Ureter (tissue), 1 donor: ENCODE measurements around the gene RC3H2. TPM values are rescaled to one million over a fixed set of nuclear protein-coding genes. Genes with fewer than 3 reads are reported as not detected.

Experiments used
- DNase-seq: peaks from one replicate; pipeline ENCODE4 v3.0.0-alpha.2; 2020; ENCODE audit warnings: low spot score
- total RNA-seq: library from RNA; stranded (reverse); gene quantifications from one replicate; pipeline ENCODE4 v1.2.4, GENCODE V29; 2023
- donor health status: DM: yes; HTN: yes; CAD: no.

RC3H2 gene
- total RNA-seq, 1 donor from 2014 or later: 48.1 TPM

DNA sequence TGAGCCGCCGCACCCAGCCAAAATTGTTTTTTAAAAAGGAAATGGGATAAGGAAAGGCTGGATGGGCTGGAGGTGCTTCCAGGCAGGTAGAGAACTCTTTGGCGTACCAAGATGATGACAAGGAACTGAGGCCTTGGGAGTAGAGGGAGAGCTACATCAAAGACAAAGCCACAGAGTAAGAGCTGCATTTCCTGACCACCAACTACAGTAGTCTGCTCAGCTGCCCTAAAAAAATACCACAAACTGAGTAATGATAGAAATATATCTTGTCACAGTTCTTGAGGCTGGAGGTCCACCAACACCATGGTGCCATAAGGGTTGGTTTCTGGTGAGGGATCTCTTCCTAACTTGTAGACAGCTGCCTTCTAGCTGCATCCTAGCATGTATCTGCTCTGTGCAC, 97.0 kb downstream of the RC3H2 start:
- no peak for DNase-seq

DNA sequence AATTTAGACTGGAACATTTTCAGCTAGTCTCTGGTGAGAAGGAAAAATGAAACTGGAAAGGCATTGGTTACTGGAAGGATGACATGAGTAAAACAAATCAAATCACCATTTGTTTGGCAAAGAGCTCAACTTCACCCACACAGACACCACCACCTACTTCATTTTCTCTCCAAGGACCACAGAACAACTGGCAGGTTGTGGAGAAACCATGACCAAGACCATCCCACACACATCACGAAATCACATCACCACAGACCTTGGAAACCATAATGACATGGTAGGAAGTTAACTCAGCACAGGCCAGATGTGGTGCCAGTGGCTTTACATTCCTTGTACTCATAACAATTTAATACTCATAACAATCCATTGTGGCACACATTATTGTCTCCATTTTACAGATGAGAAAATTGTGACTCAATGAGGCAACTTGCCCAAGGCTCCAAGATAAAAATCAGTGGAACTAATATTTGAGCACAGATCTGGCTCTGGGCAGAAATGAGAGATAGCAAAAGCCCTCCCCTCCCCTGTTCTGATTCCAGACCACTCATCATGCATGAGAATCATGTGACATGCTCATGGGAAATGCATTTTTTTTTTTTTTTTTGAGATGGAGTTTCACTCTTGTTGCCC, 97.8 kb downstream of the RC3H2 start:
- no peak for DNase-seq

DNA sequence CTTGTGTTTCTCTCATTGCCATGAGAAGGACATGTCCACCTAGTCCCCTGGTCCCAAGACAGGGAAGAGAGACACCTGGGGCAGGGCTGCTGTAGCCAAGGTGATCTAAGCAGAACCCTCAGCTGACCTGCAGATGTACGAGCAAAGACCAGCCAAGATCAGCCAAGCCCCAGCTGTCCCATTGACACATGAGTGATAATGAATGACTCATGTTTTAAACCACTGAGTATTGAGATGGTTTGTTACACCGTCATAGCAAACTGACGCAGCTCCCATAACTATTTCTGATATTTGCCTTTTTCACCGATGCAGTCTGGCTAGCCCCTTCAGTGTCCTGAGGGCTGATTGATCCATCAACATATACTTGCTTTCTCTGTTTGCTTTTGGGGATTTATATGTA, 98.5 kb downstream of the RC3H2 start:
- DNase-seq: no peak

DNA sequence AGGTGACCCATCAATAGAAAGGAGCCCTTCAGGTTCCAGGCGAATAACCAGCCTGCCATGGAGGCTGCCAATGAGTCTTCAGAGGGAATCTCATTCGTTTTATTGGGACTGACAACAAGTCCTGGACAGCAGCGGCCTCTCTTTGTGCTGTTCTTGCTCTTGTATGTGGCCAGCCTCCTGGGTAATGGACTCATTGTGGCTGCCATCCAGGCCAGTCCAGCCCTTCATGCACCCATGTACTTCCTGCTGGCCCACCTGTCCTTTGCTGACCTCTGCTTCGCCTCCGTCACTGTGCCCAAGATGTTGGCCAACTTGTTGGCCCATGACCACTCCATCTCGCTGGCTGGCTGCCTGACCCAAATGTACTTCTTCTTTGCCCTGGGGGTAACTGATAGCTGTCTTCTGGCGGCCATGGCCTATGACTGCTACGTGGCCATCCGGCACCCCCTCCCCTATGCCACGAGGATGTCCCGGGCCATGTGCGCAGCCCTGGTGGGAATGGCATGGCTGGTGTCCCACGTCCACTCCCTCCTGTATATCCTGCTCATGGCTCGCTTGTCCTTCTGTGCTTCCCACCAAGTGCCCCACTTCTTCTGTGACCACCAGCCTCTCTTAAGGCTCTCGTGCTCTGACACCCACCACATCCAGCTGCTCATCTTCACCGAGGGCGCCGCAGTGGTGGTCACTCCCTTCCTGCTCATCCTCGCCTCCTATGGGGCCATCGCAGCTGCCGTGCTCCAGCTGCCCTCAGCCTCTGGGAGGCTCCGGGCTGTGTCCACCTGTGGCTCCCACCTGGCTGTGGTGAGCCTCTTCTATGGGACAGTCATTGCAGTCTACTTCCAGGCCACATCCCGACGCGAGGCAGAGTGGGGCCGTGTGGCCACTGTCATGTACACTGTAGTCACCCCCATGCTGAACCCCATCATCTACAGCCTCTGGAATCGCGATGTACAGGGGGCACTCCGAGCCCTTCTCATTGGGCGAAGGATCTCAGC, 104.8 kb downstream of the RC3H2 start, which contains the start of gene OR1K1:
Gene OR1K1 (plus strand): TSS at position 58 of the 995 bp plus-strand sequence. CDS start 0 bp downstream, at position 58.
- no peak for DNase-seq

DNA sequence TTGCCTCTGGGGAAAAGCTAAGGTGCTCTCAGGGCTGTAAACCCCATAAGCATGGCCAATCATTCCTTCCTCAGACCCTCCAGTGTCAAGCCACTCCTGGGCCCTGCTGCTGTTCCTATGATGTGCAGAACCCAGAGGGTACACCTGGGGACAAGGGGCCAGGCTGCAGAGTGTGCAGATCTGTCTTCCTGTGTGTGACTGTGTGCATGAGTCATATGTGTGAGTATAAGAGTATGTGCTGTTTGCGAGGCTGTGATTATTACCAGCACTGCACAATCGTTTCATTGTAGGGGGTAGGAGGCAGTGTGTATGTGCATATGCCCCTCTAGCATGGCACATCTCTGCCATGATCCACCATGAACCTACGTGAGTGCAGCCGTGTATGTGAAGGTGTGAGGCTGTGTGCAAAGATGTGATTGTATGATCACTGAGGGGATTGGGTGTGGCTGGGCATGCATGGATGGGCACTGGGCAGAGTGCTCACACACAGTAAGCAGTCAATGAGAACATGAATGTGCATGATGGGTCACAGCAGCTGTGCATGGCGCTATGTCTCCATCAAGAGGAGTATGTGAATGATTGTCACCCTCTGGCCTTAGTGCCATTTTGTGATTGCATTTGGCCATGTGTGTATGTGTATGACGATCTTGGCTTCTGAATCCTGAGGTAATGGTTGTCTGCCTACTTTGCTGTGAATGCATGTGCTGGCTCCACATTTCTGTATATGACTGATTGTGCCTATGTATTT, 107.7 kb downstream of the RC3H2 start:
- no peak for DNase-seq

Other genes with a start within 250 kb of the RC3H2 start
- gene OR1B1, start 247.7 kb downstream of the RC3H2 start, total RNA-seq: 0.39 TPM
- not detected for gene OR1L1, start 243.6 kb downstream of the RC3H2 start, total RNA-seq
- not detected for gene OR1L3, start 230.2 kb downstream of the RC3H2 start, total RNA-seq
- gene OR1L4, start 181.4 kb downstream of the RC3H2 start, total RNA-seq: not detected
- gene OR1L6, start 163.1 kb downstream of the RC3H2 start, total RNA-seq: not detected
- gene OR5C1, start 116.4 kb downstream of the RC3H2 start, total RNA-seq: not detected
- gene OR1K1, start 105.2 kb downstream of the RC3H2 start, total RNA-seq: not detected
- 17.9 TPM for gene PDCL, start 76.8 kb downstream of the RC3H2 start, total RNA-seq
- gene ZBTB6, start 8.0 kb upstream of the RC3H2 start, total RNA-seq: 9.8 TPM
- gene ZBTB26, start 26.2 kb upstream of the RC3H2 start, total RNA-seq: 10.7 TPM
- gene RABGAP1, start 35.7 kb upstream of the RC3H2 start, total RNA-seq: 96.4 TPM
- gene GPR21, start 128.3 kb upstream of the RC3H2 start, total RNA-seq: 7.8 TPM